Activated T-helper 1 cell treated with Interleukin-2 at 50 U/mL for 16 hours (primary cell): ENCODE results near the gene SLC38A10.
"Not testable (repeated sequence)": the region's sequence is repeated elsewhere in the genome, so short reads cannot be mapped to it uniquely, and the experiment has no call there.

Source experiments
- DNase-seq: peaks from one replicate; pipeline ENCODE4 v3.0.0-alpha.2; 2020; ENCODE audit warnings: low read depth

The SLC38A10 gene

DNA sequence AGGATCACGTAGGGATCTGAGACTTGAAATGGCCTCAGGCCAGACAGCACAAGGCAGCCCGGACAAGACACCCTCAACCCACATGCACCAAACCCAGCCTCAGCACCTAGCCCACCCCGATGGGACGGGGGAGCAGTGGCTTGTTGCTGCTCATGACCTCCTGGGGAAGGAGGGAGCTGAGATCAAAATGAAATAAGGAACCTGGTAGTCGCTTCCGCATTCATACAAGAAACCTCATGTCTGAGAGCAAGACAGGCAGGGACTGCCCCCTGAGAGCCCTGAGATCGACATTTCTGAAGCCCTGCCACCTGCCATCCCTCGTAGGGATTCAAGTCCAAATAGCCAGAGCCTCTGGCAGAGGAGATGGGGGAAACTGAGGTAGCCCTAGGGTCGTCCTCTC lies 66.7 kb downstream of the SLC38A10 start:
- DNase-seq: no peak

DNA sequence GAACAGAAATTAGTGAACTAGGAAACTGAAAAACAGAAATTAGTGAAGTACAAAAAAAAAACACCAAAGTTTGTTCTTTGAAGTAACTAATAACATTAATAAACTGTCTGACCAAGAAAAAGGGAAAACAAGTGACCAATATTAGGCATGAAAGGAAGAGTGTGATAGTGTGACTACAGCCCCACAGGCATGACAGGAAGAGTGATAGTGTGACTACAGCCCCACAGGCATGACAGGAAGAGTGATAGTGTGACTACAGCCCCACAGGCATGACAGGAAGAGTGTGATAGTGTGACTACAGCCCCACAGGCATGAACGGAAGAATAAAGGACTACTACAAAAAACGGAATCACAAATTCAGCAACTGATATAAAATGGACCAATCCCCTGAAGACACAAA lies 67.5 kb downstream of the SLC38A10 start:
- not testable (repeated sequence) for DNase-seq

DNA sequence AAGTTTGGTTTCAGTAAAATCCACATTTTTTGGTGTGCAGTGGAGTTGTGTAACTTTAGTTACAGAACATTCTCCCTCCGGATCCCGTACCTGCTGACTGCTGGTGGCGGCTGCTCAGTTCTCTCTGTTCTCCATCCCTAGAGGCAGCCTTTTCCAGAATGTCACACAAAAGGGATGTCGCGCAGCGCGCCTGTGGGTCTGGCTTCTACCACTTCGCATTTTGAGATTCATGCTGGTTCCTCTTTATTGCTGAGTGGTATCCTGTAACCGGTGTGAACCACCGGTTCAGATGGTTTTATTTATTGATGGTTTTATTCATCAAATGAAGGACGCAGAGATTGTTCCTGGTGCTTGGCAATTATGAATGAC lies 71.4 kb downstream of the SLC38A10 start:
- DNase-seq: no peak

DNA sequence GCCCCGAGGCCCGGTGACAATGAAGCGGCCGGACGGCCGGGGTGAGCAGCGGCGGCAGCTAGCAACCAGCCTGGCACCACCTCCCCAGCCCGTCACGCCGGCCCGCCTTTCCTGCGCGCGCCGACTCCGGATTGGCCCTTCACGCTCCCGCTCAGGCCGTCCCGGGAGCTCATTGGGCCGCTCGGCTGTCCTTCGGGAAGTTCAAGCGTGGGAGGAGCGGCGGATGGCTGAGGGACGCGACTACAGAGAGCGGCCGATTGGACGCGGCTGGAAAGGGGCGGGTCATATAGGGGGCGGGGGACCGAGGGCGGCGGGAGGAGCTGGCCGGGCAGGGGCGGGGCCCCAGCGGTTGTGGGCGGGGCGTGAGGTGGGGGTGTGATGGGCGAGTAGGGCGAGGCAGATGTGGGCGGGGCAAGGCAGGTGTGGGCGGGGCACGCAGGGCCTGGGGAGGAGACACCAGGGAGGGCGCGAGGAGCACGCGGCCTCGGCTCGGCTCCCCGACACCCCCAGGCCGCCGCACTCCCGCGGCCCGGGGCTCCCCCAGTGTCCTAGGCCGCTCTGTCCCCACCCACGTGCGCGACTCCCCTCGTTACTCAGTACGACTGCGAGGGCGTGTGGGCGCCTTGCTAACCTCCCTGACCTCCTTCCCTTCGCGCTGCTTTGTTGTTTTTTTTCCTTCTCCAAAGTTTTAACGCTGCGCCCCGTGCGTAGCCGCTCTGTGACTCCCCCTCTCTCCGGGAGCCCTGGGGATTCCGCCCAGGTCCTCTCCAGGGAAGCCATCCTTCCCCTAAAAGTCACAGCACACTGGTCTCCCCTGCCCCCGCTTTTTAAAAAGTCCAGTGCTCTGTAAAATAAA lies 72.0 kb downstream of the SLC38A10 start, which contains the start of gene CEP131:
TSS of gene CEP131 (minus strand) at position 60 of the 856 bp plus-strand sequence. CDS start 2,909 bp downstream, outside the sequence.
- peak; percentile 99 for DNase-seq

DNA sequence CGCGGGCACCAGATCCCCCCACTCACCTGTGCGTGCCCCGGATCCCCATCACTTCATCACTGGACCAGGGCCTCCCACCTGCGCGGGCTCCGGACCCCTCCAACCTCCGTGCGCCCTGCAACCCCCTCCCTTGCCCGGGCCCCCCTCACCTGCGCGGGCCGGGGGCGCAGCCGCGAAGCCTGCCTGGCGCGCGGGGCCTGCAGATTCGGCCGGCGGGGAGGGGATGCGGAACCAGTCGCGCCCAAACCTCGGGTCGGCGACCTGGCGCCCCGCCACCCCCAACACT lies 72.5 kb downstream of the SLC38A10 start:
- no peak for DNase-seq

DNA sequence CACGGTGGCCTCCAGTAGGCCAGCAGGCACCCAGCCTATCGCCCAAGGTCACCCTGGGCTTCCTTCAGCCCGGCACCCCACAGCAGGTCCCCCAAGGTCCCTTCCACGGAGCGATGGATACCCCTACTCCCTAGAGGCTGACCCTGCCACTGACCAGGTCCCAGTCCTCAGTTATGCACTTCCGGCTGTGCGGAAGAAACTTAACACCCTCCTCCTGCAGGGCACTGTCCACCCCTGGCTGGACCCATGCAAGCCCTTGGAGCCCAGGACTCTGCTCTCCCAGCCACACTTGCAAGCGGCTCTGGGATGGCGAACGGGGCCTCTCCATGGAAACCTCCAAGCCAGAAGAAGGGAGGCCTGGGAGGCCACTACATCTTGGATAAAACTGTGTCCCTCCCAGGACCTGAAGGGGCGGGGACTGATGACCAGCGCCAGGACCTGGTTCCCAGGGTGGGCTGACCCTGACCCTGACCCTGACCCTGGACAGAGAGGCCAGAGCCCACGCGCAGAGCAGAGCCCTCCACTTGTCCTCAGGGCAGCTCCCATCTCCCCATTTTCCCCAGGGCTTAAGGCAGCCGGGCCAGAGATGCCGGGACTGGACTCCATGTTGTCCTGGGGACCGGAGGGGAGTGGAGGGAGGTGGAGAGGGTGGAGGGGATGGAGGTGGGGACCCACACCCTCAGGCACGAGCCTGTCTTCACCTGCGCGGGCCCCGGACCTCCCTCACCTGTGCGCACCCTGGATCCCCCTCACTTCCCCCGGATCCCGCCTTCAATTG lies 73.1 kb downstream of the SLC38A10 start:
- no peak for DNase-seq

DNA sequence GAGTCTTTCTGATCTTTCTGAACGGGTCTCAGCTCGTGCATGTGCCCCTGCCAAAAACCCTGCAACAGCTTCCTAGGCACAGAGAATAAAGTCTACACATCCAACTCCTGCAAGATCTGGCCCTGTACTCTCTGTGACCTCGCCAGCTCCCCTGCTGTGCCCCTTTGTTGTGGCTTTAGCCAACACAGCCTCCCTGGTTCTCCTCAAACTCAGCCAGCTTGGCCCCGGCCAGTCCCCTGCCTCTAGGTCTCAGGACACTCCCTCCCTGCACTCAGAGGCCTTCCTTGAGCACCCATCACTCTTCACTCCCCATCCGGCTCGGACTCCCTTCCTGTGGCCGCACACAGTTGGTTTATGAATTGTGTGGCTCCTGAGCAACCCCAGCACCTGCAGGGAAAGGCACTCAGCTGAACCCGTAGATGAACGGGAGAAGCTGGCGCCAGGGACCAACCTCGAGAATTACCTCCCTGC lies 73.7 kb downstream of the SLC38A10 start:
- DNase-seq: no peak

DNA sequence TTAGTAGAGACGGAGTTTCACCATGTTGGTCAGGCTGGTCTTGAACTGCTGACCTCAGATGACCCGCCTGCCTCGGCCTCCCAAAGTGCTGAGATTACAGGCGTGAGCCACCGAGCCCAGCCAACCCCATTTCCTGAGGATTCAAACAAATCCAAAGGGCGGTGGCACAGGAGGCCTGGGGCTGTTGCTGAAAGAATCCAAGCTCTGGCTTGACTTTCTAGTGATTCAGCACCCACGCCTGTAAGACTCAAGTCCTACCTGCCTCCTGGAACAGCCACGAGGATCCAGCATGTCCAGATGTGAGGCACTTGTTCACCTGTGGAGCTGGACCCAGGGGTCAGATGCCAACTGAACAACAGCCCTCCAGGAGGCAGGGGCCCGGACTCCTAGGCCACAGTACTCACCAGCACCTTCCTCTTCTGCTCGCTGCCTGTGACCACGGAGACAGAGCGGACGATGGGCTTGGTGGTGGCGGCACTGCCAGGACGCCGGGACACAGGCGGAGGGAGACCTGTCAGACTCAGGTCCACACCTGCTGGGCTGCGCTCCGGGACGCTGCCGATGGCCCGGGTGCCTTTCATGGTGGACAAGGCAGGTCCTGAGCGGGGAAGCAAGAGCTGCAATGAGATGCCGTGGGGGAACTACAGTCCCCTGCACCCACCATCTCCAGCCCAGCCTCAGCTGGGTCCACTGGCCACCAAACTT lies 75.5 kb downstream of the SLC38A10 start:
- no peak for DNase-seq

DNA sequence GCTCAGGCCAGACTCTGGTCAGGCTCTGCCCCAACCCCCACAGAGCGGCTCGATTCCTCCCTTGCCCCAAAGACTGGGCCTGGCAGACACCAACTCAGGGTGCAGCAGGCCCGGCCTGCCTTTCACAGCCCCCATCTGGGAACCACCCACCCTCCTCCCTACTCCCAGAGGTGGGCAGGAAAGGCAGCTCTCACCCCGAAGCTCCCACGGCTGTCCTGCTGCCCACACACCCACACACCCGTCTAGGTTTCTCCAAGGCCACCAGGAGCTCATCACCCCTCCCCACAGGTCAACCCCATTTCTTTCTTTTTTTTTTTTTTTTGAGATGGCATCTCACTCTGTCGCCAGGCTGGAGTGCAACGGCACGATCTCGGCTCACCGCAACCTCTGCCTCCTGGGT lies 76.1 kb downstream of the SLC38A10 start:
- no peak for DNase-seq

DNA sequence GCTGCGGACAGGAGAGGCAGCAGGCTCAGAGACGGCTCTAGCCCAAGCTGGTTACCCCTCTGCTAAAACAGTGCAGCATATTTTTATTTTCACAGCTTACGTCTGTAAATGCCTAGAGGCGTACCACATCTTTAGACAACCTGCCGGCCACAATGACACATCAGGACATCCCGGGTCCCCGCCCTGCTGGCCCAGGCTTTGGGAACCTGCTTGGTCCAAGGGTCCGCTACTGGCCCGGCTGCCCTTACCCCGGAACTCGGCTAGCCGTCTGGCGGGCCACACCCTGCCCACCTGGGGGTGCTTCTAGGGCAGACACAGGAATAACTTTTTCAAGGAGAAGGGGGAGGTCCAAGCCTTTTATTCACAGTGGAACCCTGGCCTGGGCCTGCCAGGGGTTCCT lies 76.6 kb downstream of the SLC38A10 start:
- no peak for DNase-seq

DNA sequence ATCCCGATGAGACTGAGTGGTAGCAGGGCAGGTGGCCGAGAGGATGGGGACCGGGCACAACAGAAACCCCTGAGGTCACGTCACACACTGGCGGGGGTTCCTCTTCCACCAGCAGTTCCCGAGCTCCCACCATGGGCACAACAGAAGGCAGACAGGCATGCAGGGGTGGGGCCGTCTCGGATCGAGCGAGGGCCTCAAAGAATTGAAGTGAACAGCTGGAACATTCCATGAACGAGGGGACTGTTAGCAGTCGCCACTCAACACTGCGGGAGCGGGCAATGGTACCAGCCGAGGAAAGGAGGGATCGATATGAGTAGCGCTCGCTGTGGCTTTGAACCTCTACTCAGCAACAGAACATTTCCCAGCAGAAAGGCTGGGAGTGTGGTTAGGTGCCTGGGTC lies 77.6 kb downstream of the SLC38A10 start:
- DNase-seq: no peak

DNA sequence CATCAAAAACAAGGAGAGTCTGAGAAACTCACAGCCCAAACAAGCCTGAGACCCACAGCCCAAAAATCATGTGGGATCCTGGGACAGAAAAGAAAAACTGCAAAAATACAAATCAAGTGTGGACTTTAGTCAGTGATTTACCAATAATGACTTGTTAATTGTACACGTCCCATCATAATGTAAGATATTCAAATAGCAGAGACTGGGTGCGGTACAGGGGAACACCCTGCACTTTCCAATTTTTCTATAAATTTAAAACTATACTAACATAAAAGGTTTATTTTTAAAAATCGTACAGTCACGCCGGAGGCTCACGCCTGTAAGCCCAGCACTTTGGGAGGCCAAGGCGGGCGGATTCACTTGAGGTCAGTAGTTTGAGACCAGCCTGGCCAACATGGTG lies 81.1 kb downstream of the SLC38A10 start:
- no peak for DNase-seq

DNA sequence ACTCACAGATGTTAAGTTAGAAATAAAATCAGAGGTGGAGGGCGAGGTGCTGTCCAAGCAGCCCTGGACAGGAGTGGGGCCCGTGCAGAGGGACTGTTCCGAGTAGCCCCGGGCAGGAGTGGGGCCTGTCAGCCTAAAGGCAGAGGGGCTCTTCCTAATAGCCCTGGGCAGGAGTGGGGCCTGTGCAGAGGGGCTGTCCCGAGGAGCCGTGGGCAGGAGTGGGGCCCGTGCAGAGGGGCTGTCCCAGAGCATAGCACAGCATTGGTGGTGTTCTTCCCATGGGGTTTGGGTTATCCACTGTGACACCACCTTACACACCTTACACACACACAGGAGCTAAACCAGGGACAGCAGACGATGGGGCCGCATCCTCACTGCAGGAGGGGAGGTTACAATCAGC lies 82.7 kb downstream of the SLC38A10 start:
- DNase-seq: no peak

DNA sequence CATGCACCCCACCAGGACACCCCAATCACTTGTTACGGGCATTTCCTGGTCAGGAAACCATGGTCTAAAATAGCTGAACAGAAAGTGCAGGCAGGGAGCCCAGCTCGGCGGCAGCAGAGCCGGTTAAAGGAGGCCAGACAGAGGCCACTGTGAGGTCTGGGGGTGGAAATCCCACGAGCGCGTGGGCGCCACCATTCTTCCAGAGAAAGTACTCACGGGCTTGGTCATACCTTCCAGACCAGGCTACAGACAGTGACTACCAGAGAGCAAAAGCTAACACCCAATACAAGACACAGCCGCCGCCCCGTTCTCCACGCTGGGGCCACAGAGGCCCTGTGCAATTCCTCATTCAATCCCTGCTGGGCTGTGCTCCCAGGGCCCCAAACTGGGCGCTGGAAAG lies 84.2 kb downstream of the SLC38A10 start:
- DNase-seq: no peak

DNA sequence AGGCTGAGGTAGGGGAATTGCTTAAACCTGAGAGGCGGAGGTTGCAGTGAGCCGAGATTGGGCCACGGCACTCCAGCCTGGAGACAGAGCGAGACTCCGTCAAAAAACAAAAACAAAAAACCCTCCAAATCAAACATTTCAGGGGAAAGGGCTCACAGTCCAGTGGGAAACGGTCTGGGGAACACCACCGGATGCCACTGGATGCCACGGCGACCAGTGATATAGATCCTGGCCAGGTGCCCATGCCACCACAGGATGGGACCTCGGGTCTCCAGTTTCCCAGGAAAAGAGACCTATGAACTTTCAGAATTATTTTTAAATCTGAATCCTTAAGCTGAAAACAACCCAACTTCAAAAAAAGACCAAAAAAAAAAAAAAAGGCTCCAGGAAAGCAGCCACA lies 84.6 kb downstream of the SLC38A10 start:
- DNase-seq: no peak

DNA sequence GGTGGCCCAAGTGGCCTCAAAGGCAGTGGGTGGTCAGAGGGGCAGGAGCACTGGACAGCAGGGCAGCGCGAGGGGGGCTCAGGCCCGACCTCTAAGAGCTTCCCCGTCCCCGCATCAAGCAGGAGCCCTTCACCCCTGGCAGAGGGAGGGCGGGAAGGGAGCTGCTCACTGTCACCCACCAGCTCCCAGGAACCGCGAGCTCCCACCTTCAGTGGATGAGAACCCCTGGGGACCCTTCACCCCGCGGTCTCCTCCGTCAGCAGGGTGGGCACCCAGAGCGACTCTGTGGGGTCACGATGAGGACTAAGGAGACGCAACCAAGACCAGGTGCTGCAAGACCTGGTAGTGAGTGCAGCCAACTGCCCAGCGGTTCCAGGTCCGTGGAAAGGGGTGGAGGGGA lies 86.0 kb downstream of the SLC38A10 start:
- no peak for DNase-seq

DNA sequence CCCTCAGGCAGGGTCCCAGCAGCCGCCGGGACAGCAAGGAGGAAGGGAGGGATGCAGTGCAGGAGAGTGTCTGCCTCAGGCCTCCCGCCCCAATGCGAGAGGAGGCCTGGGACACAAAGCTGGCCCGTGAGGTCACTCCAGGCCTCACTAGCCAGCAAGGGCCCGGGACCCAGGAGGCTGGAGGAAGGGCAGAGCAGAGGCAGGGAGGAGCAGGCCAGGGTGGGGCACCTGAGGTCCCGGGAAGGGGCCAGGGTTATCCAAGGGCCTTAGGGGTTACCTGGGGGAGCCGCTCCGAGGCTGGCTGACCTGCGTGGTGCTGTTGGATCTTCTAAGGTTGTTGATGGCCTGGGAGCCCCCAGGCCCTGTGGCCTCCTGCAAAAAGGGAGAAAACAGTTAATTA lies 86.5 kb downstream of the SLC38A10 start:
- no peak for DNase-seq

DNA sequence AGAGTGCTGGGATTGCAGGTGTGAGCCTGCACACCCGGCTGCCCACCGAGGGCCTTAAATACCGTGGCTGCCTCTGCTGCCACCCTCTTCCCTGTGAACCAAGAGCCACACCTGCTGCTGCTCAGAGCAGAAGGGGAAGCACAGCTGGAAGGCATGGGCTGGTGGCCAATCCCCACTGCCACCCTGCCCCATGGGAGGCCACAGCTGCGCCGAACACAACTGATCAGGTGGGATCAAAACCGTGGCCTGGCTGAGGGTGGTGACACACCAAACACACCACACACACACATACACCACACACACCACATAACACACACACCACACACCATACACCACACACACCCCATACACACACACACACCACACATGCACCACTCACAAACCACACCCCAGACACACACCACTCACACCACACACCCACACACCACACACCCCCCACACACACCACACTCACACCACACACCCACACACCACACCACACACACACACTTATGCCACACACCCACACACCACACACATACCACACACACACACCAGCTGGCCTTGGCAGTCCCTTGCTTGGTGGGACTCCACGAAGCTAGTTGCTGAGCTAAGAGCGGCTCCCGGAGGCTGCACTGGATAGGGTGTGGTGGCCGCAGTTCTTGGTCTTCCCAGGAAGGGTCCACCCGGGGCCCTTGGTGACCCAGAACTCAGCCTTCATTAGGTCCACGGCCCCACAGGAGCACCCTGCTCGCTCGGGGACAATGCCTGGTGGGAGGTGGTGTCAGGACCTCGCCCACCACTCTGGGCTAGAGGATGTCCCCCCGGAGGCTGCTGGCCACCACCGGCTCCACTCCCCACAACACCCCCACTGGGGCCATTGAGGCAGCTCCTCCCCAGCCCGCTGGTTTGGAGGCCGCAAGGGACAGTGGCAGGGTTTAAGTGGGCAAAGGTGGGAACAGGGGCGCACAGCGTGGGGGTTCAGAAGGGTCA lies 87.2 kb downstream of the SLC38A10 start:
- no peak for DNase-seq

DNA sequence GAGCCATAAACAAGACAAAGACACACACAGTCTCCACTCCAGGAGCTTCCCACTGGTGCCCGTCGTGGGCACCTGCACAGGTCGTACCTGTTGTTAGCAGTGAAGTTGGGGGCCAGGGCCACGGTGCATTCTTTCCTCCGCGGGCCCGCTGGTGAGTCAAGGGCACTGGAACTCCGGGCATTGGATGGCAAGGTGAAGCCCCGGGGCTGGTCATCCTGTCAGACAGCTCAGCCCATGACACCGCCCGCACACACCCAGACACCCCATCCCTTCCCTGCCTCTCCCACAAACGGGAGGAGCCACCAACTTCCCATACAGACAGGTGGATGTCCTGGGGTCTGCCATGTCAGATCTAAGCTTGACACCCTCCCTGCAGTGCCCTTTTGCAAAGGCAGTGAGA lies 88.5 kb downstream of the SLC38A10 start:
- DNase-seq: no peak

DNA sequence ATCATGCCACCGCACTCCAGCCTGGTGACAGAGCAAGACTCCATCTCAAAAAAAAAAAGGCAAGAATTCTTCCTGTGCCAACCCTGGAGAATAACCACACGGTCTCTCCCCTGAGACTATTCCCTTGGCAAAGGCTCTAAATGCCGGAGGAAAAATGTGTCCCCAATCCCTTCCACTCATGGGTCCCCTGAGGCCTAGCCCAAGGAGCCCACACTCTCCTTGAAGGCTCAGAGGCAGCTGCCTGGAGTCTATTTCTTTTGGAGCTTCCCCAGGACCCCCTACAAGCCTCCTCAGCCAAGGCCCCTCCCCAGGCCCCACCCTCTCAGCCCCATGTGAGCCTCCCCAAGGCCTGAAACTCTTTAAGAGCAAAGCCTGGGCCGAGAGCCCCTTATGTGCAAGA lies 88.9 kb downstream of the SLC38A10 start:
- no peak for DNase-seq

DNA sequence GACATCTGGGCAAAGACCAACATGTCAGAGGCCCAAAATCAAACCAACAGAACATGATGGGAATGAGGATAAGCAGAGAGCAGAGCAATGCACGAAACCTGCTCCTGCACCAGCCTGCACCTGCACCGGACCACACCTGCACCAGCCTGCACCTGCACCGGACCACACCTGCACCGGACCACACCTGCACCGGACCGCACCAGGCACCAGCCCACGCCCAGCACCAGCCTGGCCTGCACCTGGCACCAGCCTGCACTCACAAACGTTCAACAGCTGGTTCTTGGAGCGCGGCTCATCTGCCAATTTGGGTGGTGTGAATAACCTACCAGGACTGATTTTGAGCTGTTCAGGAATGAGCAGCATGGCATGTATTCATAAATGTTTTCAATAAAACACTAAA lies 90.5 kb downstream of the SLC38A10 start:
- DNase-seq: no peak

DNA sequence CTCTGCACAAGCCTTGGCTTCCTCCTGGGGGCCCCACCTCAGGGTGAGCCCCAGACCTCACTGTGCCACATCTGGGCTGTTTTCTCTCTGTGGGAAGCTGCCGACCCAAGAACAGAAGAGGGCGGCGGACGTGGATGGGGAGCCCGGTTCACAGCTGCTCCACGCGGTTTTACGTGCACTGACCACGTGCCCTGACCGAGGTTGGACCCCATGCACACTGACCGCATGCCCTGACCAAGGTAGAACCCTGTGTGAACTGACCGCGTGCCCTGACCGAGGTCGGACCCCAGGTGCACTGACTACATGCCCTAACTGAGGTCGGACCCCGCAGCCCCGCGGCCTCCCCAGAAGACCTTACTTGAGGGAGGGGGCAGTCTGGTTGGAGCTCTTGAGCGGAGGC lies 92.0 kb downstream of the SLC38A10 start:
- no peak for DNase-seq
